Measurements from ENCODE around the gene HSPB3.

HSPB3 gene

GRCh38 chr5:54454602-54455001 is 897 bp upstream of the HSPB3 start:
- H3K4me3 ChIP-seq (ENCODE audit: low read length): no peak overlapping the region
- no peaks in the 10 kb centered on the region for H3K4me1 ChIP-seq (ENCODE audit: low read length)
- H4K20me1 ChIP-seq (ENCODE audit: insufficient read depth, low read length): no peaks in the 10 kb centered on the region
- H3K9me3 ChIP-seq (ENCODE audit: insufficient read depth, low read length): no peaks in the 10 kb centered on the region
- no peak overlapping the region for H3K9ac ChIP-seq (ENCODE audit: low read length)
- no peak overlapping the region for H3K27ac ChIP-seq (ENCODE audit: low read length)
- H3K4me2 ChIP-seq (ENCODE audit: low read length): no peak overlapping the region
- no peak for TF ChIP-seq EZH2phosphoT487 (IDR thresholded peaks at IDR 0.05; ENCODE audit: low read depth)
- TF ChIP-seq CTCF (IDR thresholded peaks at IDR 0.05; ENCODE audit: low read depth, low read length): no peak
- no peaks in the 10 kb centered on the region for H3K36me3 ChIP-seq (replicated peaks; ENCODE audit: low read depth, low read length)
- H3K27me3 ChIP-seq (ENCODE audit: low read depth, low read length): peaks cover 13% of the 10 kb centered on the region; the same call in 1 of the 2 replicates
- no peak overlapping the region for H2AFZ ChIP-seq (ENCODE audit: low read depth, low read length)
- no peaks in the 10 kb centered on the region for H3K79me2 ChIP-seq (ENCODE audit: low read length)

DNA sequence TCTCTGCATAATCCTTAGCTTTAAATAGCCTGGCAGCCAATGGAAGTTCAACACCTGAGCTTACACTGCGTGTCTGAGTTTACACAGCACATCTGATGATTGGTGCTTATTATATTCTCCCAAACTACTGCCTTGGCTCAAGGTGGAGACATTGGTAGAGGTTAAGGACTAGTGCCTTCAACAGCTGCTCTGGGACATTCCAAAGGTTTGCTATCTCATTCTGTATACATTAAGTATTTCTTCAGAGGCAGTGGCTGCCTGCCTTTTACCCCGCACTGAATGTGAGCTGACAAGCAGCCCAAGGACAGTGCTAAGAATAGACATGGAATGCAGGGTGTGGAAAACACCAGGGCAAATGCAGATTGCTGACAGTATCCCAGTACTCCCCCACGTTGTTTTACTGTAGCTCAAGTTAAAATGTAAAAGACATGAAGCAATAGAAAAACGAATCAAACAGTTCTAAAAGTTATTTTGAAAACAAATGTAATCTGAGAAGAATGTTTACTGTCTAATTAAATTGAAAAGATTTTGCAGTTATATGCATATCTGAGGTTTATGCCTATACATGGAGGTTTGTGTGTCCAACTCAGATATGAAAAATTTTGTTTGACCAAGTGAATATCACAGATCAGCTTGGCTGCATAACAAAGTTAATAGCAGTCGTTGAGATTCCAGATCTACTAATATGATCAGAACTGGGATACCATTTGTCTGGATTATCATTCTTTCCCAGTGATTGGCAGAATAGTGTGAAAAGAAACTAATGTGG is 1.8 kb downstream of the HSPB3 start:
- Histone ChIP-seq H3K9me3 (ENCODE audit: insufficient read depth, low read length) (no peaks in the 10 kb centered on the region), H3K36me3 (replicated peaks; ENCODE audit: low read depth, low read length) (no peaks in the 10 kb centered on the region), H3K27me3 (ENCODE audit: low read depth, low read length) (peaks cover 11% of the 10 kb centered on the region; the same call in 1 of the 2 replicates), H3K9ac (ENCODE audit: low read length) (no peak overlapping the region), H3K4me1 (ENCODE audit: low read length) (no peaks in the 10 kb centered on the region), H4K20me1 (ENCODE audit: insufficient read depth, low read length) (no peaks in the 10 kb centered on the region), H2AFZ (ENCODE audit: low read depth, low read length) (no peak overlapping the region), H3K4me3 (ENCODE audit: low read length) (no peak overlapping the region), H3K4me2 (ENCODE audit: low read length) (no peak overlapping the region), H3K27ac (ENCODE audit: low read length) (no peak overlapping the region), H3K79me2 (ENCODE audit: low read length) (no peaks in the 10 kb centered on the region)
- TF ChIP-seq EZH2phosphoT487 (IDR thresholded peaks at IDR 0.05; ENCODE audit: low read depth): no peak

GRCh38 chr5:54458221-54458620 is 2.7 kb downstream of the HSPB3 start:
- Histone ChIP-seq H3K27me3 (ENCODE audit: low read depth, low read length) (peaks cover 13% of the 10 kb centered on the region; the same call in 1 of the 2 replicates), H3K9ac (ENCODE audit: low read length) (no peak overlapping the region), H3K79me2 (ENCODE audit: low read length) (no peaks in the 10 kb centered on the region), H3K27ac (ENCODE audit: low read length) (no peak overlapping the region), H3K36me3 (replicated peaks; ENCODE audit: low read depth, low read length) (no peaks in the 10 kb centered on the region), H3K9me3 (ENCODE audit: insufficient read depth, low read length) (no peaks in the 10 kb centered on the region), H2AFZ (ENCODE audit: low read depth, low read length) (no peak overlapping the region), H3K4me1 (ENCODE audit: low read length) (no peaks in the 10 kb centered on the region), H3K4me3 (ENCODE audit: low read length) (no peak overlapping the region), H3K4me2 (ENCODE audit: low read length) (no peak overlapping the region), H4K20me1 (ENCODE audit: insufficient read depth, low read length) (no peaks in the 10 kb centered on the region)
- TF ChIP-seq CTCF (IDR thresholded peaks at IDR 0.05; ENCODE audit: low read depth, low read length) (no peak), EZH2phosphoT487 (IDR thresholded peaks at IDR 0.05; ENCODE audit: low read depth) (no peak)

GRCh38 chr5:54460181-54460919 is 4.9 kb downstream of the HSPB3 start:
- Histone ChIP-seq H3K4me3 (ENCODE audit: low read length) (no peak overlapping the region), H3K36me3 (replicated peaks; ENCODE audit: low read depth, low read length) (no peaks in the 10 kb centered on the region), H3K27me3 (ENCODE audit: low read depth, low read length) (peaks cover 13% of the 10 kb centered on the region; the same call in 1 of the 2 replicates), H3K27ac (ENCODE audit: low read length) (no peak overlapping the region), H3K4me1 (ENCODE audit: low read length) (no peaks in the 10 kb centered on the region), H2AFZ (ENCODE audit: low read depth, low read length) (no peak overlapping the region), H3K79me2 (ENCODE audit: low read length) (no peaks in the 10 kb centered on the region), H3K9me3 (ENCODE audit: insufficient read depth, low read length) (no peaks in the 10 kb centered on the region), H3K4me2 (ENCODE audit: low read length) (no peak overlapping the region), H4K20me1 (ENCODE audit: insufficient read depth, low read length) (no peaks in the 10 kb centered on the region), H3K9ac (ENCODE audit: low read length) (no peak overlapping the region)
- TF ChIP-seq CTCF (IDR thresholded peaks at IDR 0.05; ENCODE audit: low read depth, low read length): no peak
- no peak for TF ChIP-seq EZH2phosphoT487 (IDR thresholded peaks at IDR 0.05; ENCODE audit: low read depth)
